ENCODE data around the gene CCNL2.

Gene CCNL2

DNA sequence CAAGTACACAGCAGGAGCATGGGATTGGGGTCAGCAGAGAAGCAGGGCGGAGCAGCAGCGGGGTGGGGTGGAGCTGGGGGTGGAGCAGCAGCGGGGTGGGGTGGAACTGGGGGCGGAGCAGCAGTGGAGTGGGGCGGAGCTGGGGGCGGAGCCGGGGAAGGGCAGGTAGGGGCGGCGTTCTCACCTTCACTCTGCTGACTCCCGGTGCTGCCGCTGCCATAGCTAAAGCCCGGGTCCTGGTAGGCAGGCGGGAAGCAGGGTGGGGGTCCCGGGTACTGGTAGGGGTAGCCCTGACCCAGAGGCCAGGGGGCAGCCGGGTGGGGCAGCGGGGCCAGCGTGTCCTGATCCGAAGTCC, 61.4 kb downstream of the CCNL2 start:
- DNase-seq: no peak

DNA sequence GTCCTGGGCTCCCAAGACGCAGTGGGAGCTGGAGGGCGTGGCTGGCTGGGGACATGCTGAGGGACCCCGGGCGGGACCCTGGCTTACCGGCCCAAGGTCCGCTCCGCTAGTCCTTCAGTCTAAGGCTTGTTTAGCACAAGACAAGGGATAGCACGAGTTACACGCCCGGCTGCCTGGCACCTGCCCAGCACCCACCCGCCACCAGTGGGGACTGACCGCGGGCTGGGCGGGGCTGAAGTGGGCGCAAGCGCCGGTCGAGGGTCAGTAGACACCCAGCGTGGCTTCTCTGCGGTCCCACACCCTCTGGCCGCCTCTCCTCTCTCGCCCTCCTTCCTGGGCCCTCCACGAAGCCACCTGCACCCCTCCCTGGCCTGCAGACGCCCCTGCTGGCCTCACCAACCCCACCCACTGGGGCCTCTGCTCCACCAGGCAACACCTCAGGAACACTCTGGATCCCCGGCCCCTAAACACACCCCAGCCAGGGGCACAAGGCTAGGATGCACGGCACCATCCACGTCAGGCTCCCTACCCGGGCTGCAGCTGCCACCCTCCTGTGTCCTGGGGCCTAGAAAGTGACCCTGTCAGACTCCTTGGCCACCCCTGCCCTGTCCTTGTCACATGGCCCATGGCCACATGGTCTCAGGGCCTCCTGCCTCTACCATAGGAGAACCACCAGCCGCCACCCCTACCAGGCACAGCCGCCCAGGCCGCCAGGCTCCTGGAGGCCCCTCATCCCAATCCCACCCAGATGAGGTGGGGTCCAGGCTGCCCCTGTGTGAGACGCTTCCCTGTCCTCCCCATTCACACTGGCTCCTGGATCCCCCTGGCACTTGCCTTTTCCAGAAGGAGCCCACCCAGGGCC, 62.0 kb downstream of the CCNL2 start:
- no peak for DNase-seq

DNA sequence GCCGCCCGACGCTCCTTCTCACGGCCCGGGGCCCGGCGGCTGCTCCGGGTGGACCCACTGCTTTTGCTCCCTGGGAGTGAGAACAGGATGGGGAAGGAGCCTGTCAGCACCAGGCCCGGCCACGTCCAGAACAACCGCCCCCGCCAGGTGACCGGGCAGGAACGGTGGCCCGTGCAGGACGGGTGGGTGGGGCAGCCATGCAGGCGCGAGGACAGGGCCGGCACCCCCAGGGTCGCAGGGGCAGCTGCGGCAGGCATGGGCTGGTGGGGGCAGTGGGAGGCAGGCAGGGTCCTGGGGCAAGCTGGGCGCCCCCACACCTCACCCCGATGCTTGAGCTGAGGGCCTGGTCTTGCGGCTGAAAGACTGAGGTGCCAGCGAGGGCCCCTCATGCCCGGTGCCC, 62.7 kb downstream of the CCNL2 start:
- no peak for DNase-seq

DNA sequence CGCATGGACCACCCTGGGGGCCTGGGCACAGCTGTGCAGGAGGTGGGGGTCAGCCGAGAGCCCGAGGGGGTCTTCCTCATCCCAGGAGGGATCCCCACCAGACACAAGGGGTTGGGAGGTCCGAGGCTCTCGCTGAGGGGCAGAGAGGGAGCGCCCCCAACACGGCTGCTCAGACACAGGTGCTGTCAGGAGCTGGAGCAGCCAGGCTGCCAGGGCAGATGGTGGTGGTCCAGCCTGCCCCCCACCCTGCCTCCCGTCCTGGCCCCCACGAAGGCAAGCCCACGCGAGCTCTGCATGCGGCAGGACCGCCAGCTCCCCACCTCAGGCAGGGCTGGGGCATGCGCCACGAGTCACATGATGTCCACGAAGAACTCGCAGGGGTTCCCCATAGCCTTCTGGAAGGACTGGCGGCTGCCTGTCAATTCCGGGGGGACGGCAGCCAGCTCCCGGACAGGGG, 63.3 kb downstream of the CCNL2 start:
- DNase-seq: no peak

All from cortex of kidney (tissue), 1 donor.